Measurements from ENCODE around the gene MAML3.
"Not testable (repeated sequence)": the region's sequence is repeated elsewhere in the genome, so short reads cannot be mapped to it uniquely, and the experiment has no call there.

The MAML3 gene

GRCh38 chr4:139709660-139710059 lies 444.3 kb downstream of the MAML3 start:
- no peak for DNase-seq

GRCh38 chr4:139704915-139705485 lies 449.0 kb downstream of the MAML3 start:
- no peak for DNase-seq

GRCh38 chr4:139700568-139700967 lies 453.4 kb downstream of the MAML3 start:
- no peak for DNase-seq

- not testable (repeated sequence) for DNase-seq
These were observed 455.6 kb downstream of the MAML3 start for GRCh38 chr4:139698167-139698925.

GRCh38 chr4:139696491-139696890 lies 457.5 kb downstream of the MAML3 start:
- no peak for DNase-seq

GRCh38 chr4:139694522-139695107 lies 459.4 kb downstream of the MAML3 start:
- DNase-seq = no peak

- DNase-seq = peak in 1 of 58 donors; percentile 17
These were observed 461.5 kb downstream of the MAML3 start for GRCh38 chr4:139692309-139693012.

GRCh38 chr4:139690419-139690818 lies 463.6 kb downstream of the MAML3 start:
- DNase-seq = no peak

- DNase-seq = no peak
These were observed 464.8 kb downstream of the MAML3 start for GRCh38 chr4:139689093-139689722.

- DNase-seq = no peak
These were observed 467.0 kb downstream of the MAML3 start for GRCh38 chr4:139686988-139687387.

- no peak for DNase-seq
These were observed 467.9 kb downstream of the MAML3 start for GRCh38 chr4:139686130-139686529.

GRCh38 chr4:139685180-139685579 lies 468.8 kb downstream of the MAML3 start:
- DNase-seq = no peak

GRCh38 chr4:139684351-139684750 lies 469.6 kb downstream of the MAML3 start:
- no peak for DNase-seq

- no peak for DNase-seq
These were observed 471.2 kb downstream of the MAML3 start for GRCh38 chr4:139682741-139683151.

- DNase-seq = no peak
These were observed 471.7 kb downstream of the MAML3 start for GRCh38 chr4:139682309-139682708.

- DNase-seq = no peak
These were observed 476.9 kb downstream of the MAML3 start for GRCh38 chr4:139676913-139677585.

GRCh38 chr4:139676365-139676764 lies 477.6 kb downstream of the MAML3 start:
- DNase-seq = peak in 3 of 58 donors; percentile 2 to 33 (median 6)

- no peak for DNase-seq
These were observed 478.3 kb downstream of the MAML3 start for GRCh38 chr4:139675651-139676050.

- peak in 2 of 58 donors; percentile 19 to 52 for DNase-seq
These were observed 479.0 kb downstream of the MAML3 start for GRCh38 chr4:139674875-139675550.

GRCh38 chr4:139672732-139673131 lies 481.3 kb downstream of the MAML3 start:
- no peak for DNase-seq
